GM12873 (cell line): ENCODE data around the gene FRMD1.

Experiments used
- TF ChIP-seq, protein P1 (sequence below): IDR thresholded peaks from 2 replicates; pipeline ENCODE4 v1.5.1; 2012; ENCODE audit warnings: low read depth, mild to moderate bottlenecking, moderate library complexity, low read length, control low read depth; ENCODE audit not compliant: insufficient read depth; ENCODE audit errors: missing control alignments

FRMD1 gene

DNA sequence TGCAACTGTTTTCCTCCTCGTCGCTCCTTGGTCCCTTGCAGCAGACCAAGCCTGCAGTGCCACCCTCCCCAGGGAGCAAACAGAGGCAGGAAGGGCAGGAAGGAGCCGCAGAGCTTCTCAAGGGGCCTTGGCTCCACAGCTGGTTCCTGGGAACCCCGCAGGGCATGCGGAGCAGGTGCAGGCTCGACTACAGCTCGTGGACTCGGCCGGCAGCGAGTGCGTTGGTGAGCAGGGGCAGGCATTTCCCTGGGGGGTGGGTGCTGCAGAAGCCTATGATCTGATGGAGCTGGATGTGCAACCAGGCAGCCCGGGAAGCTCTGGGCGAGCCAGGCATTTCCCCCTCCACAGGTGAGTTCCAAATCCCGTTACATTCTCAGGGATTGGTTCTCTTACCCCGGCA is 37.1 kb downstream of the FRMD1 start:
- TF ChIP-seq, protein P1, sequence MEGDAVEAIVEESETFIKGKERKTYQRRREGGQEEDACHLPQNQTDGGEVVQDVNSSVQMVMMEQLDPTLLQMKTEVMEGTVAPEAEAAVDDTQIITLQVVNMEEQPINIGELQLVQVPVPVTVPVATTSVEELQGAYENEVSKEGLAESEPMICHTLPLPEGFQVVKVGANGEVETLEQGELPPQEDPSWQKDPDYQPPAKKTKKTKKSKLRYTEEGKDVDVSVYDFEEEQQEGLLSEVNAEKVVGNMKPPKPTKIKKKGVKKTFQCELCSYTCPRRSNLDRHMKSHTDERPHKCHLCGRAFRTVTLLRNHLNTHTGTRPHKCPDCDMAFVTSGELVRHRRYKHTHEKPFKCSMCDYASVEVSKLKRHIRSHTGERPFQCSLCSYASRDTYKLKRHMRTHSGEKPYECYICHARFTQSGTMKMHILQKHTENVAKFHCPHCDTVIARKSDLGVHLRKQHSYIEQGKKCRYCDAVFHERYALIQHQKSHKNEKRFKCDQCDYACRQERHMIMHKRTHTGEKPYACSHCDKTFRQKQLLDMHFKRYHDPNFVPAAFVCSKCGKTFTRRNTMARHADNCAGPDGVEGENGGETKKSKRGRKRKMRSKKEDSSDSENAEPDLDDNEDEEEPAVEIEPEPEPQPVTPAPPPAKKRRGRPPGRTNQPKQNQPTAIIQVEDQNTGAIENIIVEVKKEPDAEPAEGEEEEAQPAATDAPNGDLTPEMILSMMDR = no peak

DNA sequence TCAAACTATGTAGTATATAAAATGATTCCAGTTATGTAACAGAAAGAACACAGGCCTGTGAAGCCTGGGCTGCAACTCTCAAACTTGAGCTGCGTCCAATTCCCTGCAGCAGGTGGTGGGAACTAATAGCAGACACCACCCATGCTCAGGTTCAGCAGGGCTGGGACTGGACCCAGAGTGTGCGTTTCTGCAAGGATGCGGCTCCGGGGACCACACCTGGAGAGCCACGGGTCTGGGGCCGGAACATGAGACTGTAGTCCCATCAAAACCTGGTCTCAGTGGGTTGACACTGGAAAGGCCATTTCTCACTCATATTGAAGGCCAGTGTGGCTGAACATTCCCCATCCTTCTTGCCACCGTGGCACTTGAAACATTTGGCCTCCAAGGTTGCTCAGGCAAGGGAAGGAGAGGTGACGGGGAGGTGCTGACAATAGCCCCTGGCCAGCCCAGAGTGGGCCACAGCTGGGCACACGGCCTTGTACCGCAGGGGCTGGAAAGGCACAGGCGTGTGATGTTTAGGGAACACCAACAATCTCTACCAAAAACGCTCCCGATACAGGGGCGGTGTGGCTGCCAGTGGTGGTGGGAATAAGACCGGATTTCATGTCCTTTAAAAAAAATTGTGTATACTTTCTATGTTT is 38.0 kb downstream of the FRMD1 start:
- TF ChIP-seq, protein P1 = no peak

DNA sequence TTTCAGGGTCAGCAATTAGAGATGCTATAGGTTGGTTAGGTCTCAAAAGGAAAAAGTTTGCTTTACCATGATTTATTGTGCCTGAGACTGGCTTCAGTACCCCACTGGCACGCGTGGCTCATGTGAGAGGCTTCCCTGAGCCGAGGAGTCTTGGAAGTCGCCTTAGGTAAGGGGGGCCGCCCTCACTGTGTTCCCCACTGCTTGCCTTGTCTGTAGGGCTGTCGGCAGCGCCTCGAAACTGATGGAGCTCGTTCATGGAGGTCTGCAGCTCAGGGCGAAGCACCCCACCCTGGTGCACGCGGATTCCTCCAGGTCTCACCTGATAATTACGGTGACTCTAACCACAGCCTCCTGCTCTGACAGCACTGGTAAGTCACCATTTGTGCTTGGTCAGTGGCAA is 39.2 kb downstream of the FRMD1 start:
- TF ChIP-seq, protein P1 = no peak

DNA sequence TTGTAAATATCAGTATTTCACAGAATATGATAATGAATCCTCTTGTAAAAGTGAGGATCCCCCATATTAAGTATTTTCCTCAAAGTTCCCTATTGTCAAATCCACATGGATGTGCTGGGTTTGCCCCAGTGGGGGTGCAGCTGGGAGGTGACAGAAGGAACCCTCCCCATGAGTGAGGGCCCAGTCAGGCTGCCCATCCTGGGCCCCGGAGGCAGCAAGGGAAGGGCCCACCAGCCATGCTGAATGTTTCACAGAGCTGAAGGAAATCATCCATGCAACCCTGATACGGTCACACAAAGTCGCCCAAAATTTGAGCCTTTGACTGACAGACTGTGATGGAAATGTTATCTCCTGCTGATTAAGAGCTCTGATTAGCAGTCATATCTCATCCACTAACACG is 39.7 kb downstream of the FRMD1 start:
- TF ChIP-seq, protein P1 = no peak

DNA sequence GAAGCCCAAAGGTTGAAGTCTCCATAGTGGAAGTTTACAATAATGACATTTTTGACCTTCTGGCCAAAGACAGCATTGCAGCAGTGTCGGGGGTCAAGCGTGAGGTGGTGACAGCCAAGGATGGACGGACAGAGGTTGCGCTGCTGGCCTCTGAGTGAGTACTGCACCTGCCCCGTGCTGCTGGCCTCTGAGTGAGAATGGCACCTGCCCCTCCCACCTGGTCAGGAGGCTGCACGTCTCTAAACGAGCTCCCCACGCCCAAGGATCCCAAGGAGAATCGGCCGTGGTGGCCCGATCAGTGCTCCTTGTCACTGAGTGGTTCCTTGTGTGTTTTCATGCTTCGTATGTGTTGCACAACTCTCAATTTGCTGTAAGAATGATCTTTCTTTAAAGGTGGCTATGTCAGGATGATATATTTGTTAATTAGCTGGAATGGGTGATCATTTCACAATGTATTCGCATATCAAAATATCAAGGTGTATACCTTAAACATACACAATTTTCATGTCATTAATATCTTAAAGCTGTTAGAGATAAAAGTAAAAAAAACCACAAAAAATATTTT is 40.4 kb downstream of the FRMD1 start:
- TF ChIP-seq, protein P1 = no peak

DNA sequence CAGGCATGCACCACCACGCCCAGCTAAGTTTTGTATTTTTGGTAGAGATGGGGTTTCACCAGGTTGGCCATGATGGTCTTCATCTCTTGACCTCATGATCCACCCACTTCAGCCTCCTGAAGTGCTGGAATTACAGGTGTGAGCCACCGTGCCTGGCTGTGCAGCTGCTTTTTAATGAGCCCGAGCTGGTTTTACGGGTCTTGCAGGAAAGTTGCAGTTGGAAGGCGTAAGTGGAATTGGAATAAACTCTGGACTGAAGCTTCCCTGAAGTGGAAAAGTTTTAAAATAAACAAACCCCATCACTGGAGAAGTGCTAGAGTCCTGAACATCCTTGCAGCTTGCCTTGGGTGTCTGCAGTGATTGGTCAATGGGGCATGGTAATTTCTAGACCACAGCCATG is 41.2 kb downstream of the FRMD1 start:
- TF ChIP-seq, protein P1 = no peak

DNA sequence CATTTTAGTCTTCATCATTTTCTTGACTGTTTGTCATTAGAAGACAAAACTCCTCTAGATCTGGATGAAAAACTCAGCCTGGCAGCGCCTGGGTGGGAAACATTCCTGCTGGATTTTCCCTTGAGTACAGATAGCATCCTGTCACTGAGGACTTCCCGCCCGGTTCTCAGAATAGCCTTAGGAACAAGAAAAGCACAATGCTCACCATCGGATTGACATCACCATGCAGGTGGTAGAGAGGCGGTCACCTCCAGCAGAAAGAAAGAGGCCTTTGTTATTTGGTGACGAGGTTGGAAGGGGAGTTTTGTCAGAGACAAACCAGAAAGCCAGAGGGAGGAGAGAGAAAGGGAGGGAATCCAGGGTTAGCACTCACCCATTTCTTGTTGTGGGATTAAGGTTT is 41.8 kb downstream of the FRMD1 start:
- TF ChIP-seq, protein P1 = no peak
